Activated T-cell treated with anti-CD3 and anti-CD28 coated beads, Interleukin-2, amount 50 U/mL, for 72 hours (primary cell): ENCODE data around the gene PIP4K2A. TPM values are rescaled to one million over a fixed set of nuclear protein-coding genes. Genes with fewer than 3 reads are reported as not detected.

Experiments
- ATAC-seq, 2 donors: fragments of 150-1000 bp; cut with Tn5 transposase; replicated peaks in 1 of 2; 2 replicates each; pipeline ENCODE4 v1.10.0; 2021; ENCODE audit warnings: moderate library complexity in 2 of 2, mild to moderate bottlenecking in 1 of 2
- DNase-seq, 2 donors: peaks; one replicate each; pipeline ENCODE4 v3.0.0; 2021 to 2022; ENCODE audit warnings: mixed read lengths in 1 of 2
- H3K27ac Mint-ChIP-seq: one replicate; pipeline ENCODE4 v1.8.0; 2022; ENCODE audit warnings: mild to moderate bottlenecking, moderate library complexity, mixed read lengths
- H3K27me3 Mint-ChIP-seq: one replicate; pipeline ENCODE4 v1.8.0; 2022; ENCODE audit warnings: low read depth, mixed read lengths
- H3K36me3 Mint-ChIP-seq, 2 donors: one replicate each; pipeline ENCODE4 v1.8.0; 2022; ENCODE audit warnings: mixed read lengths in 2 of 2, mild to moderate bottlenecking in 1 of 2; ENCODE audit not compliant: insufficient read depth in 2 of 2
- H3K4me1 Mint-ChIP-seq: one replicate; pipeline ENCODE4 v1.8.0; 2022; ENCODE audit warnings: low read depth, mixed read lengths
- H3K4me3 Mint-ChIP-seq, 2 donors: one replicate each; pipeline ENCODE4 v1.8.0; 2022; ENCODE audit warnings: mild to moderate bottlenecking in 2 of 2, mixed read lengths in 2 of 2, moderate library complexity in 2 of 2
- H3K9me3 Mint-ChIP-seq, 2 donors: one replicate each; pipeline ENCODE4 v1.8.0; 2022; ENCODE audit warnings: mixed read lengths in 2 of 2
- total RNA-seq, 2 donors: library from RNA; stranded (reverse); gene quantifications; one replicate each; pipeline ENCODE4 v1.2.3, GENCODE V29; 2022

Gene PIP4K2A
- total RNA-seq, 2 donors from 2014 or later = 104 to 138 TPM

GRCh38 chr10:22682237-22683139, 31.9 kb downstream of the PIP4K2A start:
- Mint-ChIP-seq H3K4me1 (peaks cover 92% of the 10 kb centered on the region), H3K27ac (peak overlapping the region; percentile 95), H3K36me3 (no peaks in the 10 kb centered on the region), H3K27me3 (no peaks in the 10 kb centered on the region), H3K9me3 (no peaks in the 10 kb centered on the region), H3K4me3 (peak overlapping the region; percentile 78 to 85)
- ATAC-seq (peak; percentile 43 to 56), DNase-seq (peak; percentile 62 to 68)

- Mint-ChIP-seq H3K9me3 (no peaks in the 10 kb centered on the region), H3K27me3 (no peaks in the 10 kb centered on the region), H3K27ac (peak overlapping the region; percentile 95), H3K36me3 (no peaks in the 10 kb centered on the region), H3K4me3 (peak overlapping the region; percentile 78 to 85), H3K4me1 (peaks cover 92% of the 10 kb centered on the region)
- peak; percentile 61 to 63 for ATAC-seq
- DNase-seq = peak; percentile 49 to 68
Measured at GRCh38 chr10:22681783-22682183, 32.6 kb downstream of the PIP4K2A start.

GRCh38 chr10:22681301-22681700, 33.1 kb downstream of the PIP4K2A start:
- DNase-seq = no peak
- no peaks in the 10 kb centered on the region for H3K9me3 Mint-ChIP-seq
- H3K4me3 Mint-ChIP-seq = peak overlapping the region; percentile 68 to 71
- ATAC-seq = no peak
- H3K4me1 Mint-ChIP-seq = peaks cover 94% of the 10 kb centered on the region
- H3K27me3 Mint-ChIP-seq = no peaks in the 10 kb centered on the region
- H3K36me3 Mint-ChIP-seq = no peaks in the 10 kb centered on the region
- H3K27ac Mint-ChIP-seq = peak overlapping the region; percentile 92

- no peak for ATAC-seq
- H3K27me3 Mint-ChIP-seq = no peaks in the 10 kb centered on the region
- peak overlapping the region in 1 of 2 donors; percentile 76 for H3K4me3 Mint-ChIP-seq
- H3K9me3 Mint-ChIP-seq = no peaks in the 10 kb centered on the region
- DNase-seq = no peak
- H3K27ac Mint-ChIP-seq = peak overlapping the region; percentile 96
- peaks cover 0 to 2% of the 10 kb centered on the region in 2 donors for H3K36me3 Mint-ChIP-seq
- H3K4me1 Mint-ChIP-seq = peaks cover 94% of the 10 kb centered on the region
Measured at GRCh38 chr10:22679608-22680007, 34.8 kb downstream of the PIP4K2A start.

GRCh38 chr10:22677333-22677732, 37.0 kb downstream of the PIP4K2A start:
- H3K27me3 Mint-ChIP-seq = no peaks in the 10 kb centered on the region
- peak overlapping the region; percentile 73 for H3K27ac Mint-ChIP-seq
- H3K4me3 Mint-ChIP-seq = peak overlapping the region; percentile 57 to 74
- H3K36me3 Mint-ChIP-seq = peaks cover 0 to 2% of the 10 kb centered on the region in 2 donors
- no peak for DNase-seq
- peaks cover 92% of the 10 kb centered on the region for H3K4me1 Mint-ChIP-seq
- ATAC-seq = no peak
- H3K9me3 Mint-ChIP-seq = no peaks in the 10 kb centered on the region

- H3K4me1 Mint-ChIP-seq = peaks cover 95% of the 10 kb centered on the region
- H3K27ac Mint-ChIP-seq = peak overlapping the region; percentile 98
- no peaks in the 10 kb centered on the region for H3K27me3 Mint-ChIP-seq
- peak; percentile 35 to 48 for ATAC-seq
- H3K4me3 Mint-ChIP-seq = peak overlapping the region; percentile 21 to 74
- no peak for DNase-seq
- no peaks in the 10 kb centered on the region for H3K9me3 Mint-ChIP-seq
- H3K36me3 Mint-ChIP-seq = peaks cover 0 to 2% of the 10 kb centered on the region in 2 donors
Measured at GRCh38 chr10:22676435-22676834, 37.9 kb downstream of the PIP4K2A start.

- H3K27me3 Mint-ChIP-seq = no peaks in the 10 kb centered on the region
- no peaks in the 10 kb centered on the region for H3K9me3 Mint-ChIP-seq
- no peak for DNase-seq
- H3K27ac Mint-ChIP-seq = peak overlapping the region; percentile 74
- no peak for ATAC-seq
- H3K4me3 Mint-ChIP-seq = no peak overlapping the region
- H3K4me1 Mint-ChIP-seq = peaks cover 94% of the 10 kb centered on the region
- peaks cover 0 to 2% of the 10 kb centered on the region in 2 donors for H3K36me3 Mint-ChIP-seq
Measured at GRCh38 chr10:22674573-22674930, 39.8 kb downstream of the PIP4K2A start.

- H3K9me3 Mint-ChIP-seq = no peaks in the 10 kb centered on the region
- peaks cover 0 to 2% of the 10 kb centered on the region in 2 donors for H3K36me3 Mint-ChIP-seq
- no peaks in the 10 kb centered on the region for H3K27me3 Mint-ChIP-seq
- H3K4me1 Mint-ChIP-seq = peaks cover 94% of the 10 kb centered on the region
- peak overlapping the region; percentile 74 for H3K27ac Mint-ChIP-seq
- ATAC-seq = no peak
- H3K4me3 Mint-ChIP-seq = peak overlapping the region in 1 of 2 donors; percentile 13
- DNase-seq = no peak
Measured at GRCh38 chr10:22673785-22674572, 40.4 kb downstream of the PIP4K2A start.

GRCh38 chr10:22673091-22673392, 41.3 kb downstream of the PIP4K2A start:
- Mint-ChIP-seq H3K4me1 (peaks cover 91% of the 10 kb centered on the region), H3K27ac (peak overlapping the region; percentile 69), H3K4me3 (peak overlapping the region; percentile 10 to 27), H3K36me3 (peaks cover 0 to 2% of the 10 kb centered on the region in 2 donors), H3K27me3 (no peaks in the 10 kb centered on the region), H3K9me3 (no peaks in the 10 kb centered on the region)
- ATAC-seq (no peak), DNase-seq (no peak)

GRCh38 chr10:22672319-22673090, 41.9 kb downstream of the PIP4K2A start:
- H3K4me1 Mint-ChIP-seq = peaks cover 91% of the 10 kb centered on the region
- no peaks in the 10 kb centered on the region for H3K27me3 Mint-ChIP-seq
- DNase-seq = no peak
- no peaks in the 10 kb centered on the region for H3K9me3 Mint-ChIP-seq
- peak overlapping the region; percentile 10 to 59 for H3K4me3 Mint-ChIP-seq
- peak overlapping the region; percentile 69 for H3K27ac Mint-ChIP-seq
- ATAC-seq = no peak
- peaks cover 0 to 2% of the 10 kb centered on the region in 2 donors for H3K36me3 Mint-ChIP-seq

- DNase-seq (no peak), ATAC-seq (no peak)
- no peaks in the 10 kb centered on the region for H3K9me3 Mint-ChIP-seq
- peaks cover 90% of the 10 kb centered on the region for H3K4me1 Mint-ChIP-seq
- no peaks in the 10 kb centered on the region for H3K36me3 Mint-ChIP-seq
- no peaks in the 10 kb centered on the region for H3K27me3 Mint-ChIP-seq
- no peak overlapping the region for H3K4me3 Mint-ChIP-seq
- no peak overlapping the region for H3K27ac Mint-ChIP-seq
Measured at GRCh38 chr10:22670788-22671187, 43.6 kb downstream of the PIP4K2A start.

- Mint-ChIP-seq H3K36me3 (no peaks in the 10 kb centered on the region), H3K9me3 (no peaks in the 10 kb centered on the region), H3K27me3 (no peaks in the 10 kb centered on the region), H3K4me1 (peaks cover 92% of the 10 kb centered on the region), H3K27ac (peak overlapping the region; percentile 76), H3K4me3 (peak overlapping the region; percentile 60 to 97)
- DNase-seq (no peak), ATAC-seq (peak; percentile 78 to 85)
Measured at GRCh38 chr10:22669163-22669711, 45.1 kb downstream of the PIP4K2A start.
